ENCODE data around the gene HSDL2.

The HSDL2 gene

DNA sequence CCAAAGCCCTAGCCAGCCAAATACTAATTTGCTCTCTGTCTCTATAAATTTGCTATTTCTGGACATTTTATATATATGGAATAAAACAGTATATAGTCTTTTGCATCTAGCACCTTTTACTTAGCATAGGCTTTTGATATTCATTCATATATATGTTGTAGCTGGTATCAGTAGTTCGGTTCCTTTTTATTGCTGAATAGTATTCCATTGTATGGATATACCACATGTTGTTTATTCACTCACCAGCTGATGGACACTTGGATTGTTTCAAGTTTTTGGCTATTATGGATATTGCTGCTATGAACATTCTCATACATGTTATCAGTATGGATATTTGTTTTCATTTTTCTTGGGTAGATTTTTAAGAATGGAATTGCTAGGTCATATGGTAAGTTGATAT lies 82.9 kb downstream of the HSDL2 start:
- no peak for DNase-seq

DNA sequence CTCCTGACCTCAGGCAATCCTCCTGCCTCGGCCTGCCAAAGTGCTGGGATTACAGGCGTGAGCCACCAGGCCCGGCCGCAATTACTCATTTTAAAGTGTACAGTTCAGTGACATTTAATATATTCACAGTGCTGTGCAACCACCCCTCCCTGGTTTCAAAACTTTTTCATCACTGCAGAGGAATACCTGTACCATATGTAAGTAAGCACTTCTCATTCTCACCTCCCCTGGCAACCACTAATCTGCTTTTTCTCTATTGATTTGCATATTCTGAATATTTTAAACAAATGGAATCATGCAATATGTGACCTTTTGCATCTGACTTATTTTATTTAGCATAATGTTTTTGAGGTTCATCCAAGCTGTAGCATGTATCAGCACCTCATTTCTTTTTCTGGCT lies 85.4 kb downstream of the HSDL2 start:
- no peak for DNase-seq

DNA sequence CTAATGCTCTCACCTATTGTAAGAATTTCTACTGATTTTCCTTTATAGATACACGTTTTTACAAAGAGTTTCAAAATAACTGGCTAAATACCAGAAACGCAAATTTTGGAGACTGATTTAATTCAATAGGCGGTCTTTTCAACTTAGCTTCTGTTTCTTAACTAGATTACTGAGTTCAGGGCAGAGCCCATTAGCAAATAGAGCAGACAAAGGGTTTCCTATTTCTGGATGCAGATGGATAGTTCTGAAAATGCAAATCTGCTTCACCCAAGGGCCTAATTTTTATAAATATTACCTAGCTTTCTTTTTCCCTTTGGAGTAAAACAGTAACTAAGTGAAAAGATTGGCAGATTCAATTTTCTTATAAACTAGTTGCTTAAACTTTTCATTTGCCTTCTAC lies 93.1 kb downstream of the HSDL2 start:
- DNase-seq: no peak

GRCh38 chr9:112473986-112474385 lies 94.1 kb downstream of the HSDL2 start:
- DNase-seq: no peak

- DNase-seq: no peak
Measured at GRCh38 chr9:112475318-112475717, 95.4 kb downstream of the HSDL2 start.

- DNase-seq: no peak
Measured at GRCh38 chr9:112477330-112477729, 97.4 kb downstream of the HSDL2 start.

GRCh38 chr9:112479221-112479620 lies 99.3 kb downstream of the HSDL2 start:
- no peak for DNase-seq

DNA sequence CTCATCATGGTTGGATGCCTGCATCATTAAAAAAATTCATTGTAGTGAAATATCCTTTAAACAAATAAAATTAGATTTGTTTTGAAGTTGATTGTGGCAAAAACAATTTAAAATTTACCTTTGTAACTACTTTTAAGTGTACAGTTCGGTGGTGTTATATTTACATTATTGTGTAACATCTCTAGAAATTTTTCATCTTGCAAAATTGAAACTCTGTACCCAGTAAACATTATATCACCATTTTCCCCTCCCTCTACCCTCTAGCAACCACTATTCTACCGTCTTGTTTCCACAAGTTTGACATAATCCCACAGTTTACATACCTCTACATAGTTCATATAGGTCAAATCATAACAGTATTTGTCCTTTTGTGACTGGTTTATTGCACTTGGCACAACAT lies 104.7 kb downstream of the HSDL2 start:
- no peak for DNase-seq

- DNase-seq: no peak
Measured at GRCh38 chr9:112485574-112485973, 105.7 kb downstream of the HSDL2 start.

DNA sequence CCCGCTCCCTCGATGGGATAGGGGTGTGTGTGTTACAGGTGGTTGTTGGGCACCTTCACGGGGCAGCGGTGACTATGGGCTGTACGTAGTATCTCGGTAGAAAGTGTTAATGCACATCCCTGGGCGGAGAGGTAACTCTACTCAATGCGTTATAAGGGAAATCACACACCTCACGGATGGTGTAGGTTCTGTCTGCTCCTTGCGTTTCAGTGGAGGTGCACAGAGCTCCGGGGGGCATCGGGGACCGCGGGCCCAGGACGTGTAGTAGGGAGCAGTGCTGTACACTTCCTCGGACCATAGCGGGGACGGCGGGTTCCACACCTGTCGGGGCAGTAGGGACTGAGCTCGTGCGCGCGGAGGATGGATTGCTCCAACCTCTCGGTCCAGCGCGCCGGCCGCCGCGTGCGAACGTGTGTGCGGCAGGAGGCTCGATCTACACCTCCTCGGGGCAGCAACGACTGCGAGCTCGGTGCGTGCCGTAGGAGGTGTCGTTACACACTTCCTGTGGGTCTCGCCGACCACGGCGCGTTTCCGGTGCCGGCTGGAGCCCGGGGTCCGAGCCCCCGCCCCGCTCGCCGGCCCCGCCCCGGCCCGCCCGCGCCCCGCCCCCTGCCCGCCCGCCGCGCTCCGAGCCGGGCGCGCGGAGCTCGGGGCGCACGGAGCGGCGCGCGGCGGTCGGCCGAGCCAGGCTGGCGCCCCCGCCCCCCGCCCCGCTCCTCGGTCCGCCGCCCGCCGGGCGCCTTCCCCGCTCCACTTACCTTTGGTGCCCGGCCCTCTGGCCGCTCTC lies 106.5 kb downstream of the HSDL2 start, which contains the start of gene KIAA1958:
KIAA1958 (plus strand) TSS at position 607 of the 787 bp plus-strand sequence. CDS start 87,254 bp downstream, outside the sequence.
- DNase-seq: peak; percentile 28

GRCh38 chr9:112487008-112487798 lies 107.3 kb downstream of the HSDL2 start:
- peak; percentile 20 for DNase-seq

GRCh38 chr9:112487799-112488340 lies 108.0 kb downstream of the HSDL2 start:
- DNase-seq: no peak

DNA sequence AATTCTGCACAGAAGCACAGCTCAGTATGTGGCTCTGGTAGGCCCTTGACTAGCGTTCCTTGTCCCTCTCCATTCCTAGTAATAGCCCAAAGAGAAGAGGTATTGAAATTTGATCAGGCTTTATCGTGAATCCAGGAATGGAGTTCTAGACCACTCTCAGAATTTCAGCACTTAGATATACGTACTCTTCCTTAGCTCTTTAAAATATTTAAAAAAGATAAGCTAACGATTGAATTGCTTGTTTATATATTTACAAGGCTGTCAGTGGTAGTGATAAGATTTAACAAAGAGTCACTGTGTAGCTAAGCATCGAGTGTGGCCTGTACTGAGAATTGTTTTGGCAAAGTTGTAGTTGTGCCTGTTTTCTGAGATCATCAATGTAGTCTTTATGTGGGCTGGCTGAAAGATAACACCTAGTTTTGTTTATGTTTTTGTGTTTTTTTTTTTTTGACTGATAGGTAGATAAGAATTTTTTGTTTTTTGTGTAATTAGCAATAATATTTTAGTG lies 109.2 kb downstream of the HSDL2 start:
- peak; percentile 31 for DNase-seq

GRCh38 chr9:112489876-112490666 lies 110.2 kb downstream of the HSDL2 start:
- DNase-seq: no peak

- DNase-seq: no peak
Measured at GRCh38 chr9:112493393-112494137, 113.7 kb downstream of the HSDL2 start.

- DNase-seq: no peak
Measured at GRCh38 chr9:112494153-112494552, 114.2 kb downstream of the HSDL2 start.

DNA sequence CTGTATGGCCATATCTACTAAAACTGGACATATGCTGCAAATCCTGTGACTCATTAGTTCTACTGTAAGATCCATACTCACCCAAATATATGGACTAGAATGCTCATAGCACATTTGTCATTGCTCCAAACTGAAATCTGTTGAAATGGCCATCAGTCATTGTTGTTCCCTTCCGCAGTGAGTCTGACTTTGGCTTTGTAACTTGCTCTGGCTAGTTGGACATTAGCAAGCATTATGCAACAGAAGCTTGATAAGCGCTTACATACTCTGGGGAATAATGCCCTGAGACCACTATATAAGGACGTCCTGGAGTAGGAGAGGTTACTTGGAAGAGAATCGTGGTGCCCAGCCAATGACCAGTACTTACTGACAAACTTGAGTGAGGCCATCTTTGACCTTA lies 115.7 kb downstream of the HSDL2 start:
- no peak for DNase-seq

- DNase-seq: no peak
Measured at GRCh38 chr9:112496074-112496722, 116.3 kb downstream of the HSDL2 start.

DNA sequence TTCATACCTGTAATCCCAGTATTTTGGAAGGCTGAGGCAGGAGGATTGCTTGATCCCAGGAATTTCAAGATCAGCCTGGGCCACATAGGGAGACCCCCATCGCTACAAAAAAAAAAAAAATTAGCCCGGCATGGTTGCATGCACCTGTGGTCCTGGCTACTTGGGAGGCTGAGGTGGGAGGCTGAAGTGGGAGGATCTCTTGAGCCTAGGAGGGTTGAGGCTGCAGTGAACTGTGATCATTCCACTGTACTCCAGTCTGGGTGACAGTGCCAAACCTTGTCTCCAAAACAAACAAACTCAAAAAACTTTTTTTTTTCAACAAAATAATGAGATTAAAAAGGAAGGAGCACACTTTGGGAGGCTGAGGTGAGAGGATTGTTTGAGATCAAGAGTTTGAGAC lies 120.9 kb downstream of the HSDL2 start:
- no peak for DNase-seq

GRCh38 chr9:112501287-112501686 lies 121.4 kb downstream of the HSDL2 start:
- no peak for DNase-seq

DNA sequence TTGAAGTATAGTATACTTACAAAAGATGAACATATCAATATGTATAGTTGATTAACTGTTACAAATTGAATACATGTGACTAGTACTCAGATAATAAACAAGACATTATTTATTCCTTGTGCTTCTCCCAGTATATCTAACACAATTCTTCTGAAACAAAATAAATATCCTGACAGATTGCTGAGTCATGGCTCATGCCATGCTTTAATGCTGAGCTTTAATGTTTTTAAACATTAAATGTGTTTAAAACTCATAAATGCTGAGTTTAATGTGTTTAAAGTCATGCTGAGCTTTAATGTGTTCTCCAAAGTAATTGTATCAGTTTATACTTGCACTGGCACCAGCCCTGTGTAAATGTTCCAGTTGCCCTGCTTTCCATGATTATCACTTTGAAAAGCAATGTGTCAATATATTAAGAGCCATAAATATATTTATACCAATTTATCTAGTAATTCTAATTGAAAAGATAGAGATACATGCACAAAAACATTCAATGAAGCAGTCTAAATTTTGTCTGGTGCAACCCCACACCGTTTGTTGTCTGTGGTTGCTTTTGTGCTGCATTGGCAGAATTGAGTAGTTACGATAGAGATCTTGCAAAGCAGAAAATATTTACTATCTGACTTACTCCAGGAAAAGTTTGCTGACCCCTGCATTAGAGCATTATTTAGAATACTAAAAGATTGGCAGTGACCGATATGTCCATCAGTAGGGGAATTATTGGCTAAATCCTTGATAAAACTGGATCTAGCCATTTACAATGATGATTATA lies 122.5 kb downstream of the HSDL2 start:
- no peak for DNase-seq

Measured in NCI-H2029 treated with DMSO at 0.1 percent for 48 hours (cell line).